NCI-H510A (cell line): Measurements from ENCODE around the gene CHAF1A.

ENCODE experiments used
- DNase-seq: peaks from one replicate; lab custom pipeline; 2025; lab: John Stamatoyannopoulos, UW

Gene CHAF1A

GRCh38 chr19:4456476-4456842 lies 54.0 kb downstream of the CHAF1A start:
- DNase-seq, result peak; percentile 20

- peak; percentile 71 for DNase-seq
These were observed 54.6 kb downstream of the CHAF1A start for GRCh38 chr19:4456843-4457653.

GRCh38 chr19:4457654-4458395 lies 55.4 kb downstream of the CHAF1A start, which contains the start of gene UBXN6:
TSS of gene UBXN6 (minus strand) at chr19:4457794. CDS start at chr19:4457697, 97 bp downstream.
- DNase-seq, result peak; percentile 99

GRCh38 chr19:4464815-4465581 lies 62.6 kb downstream of the CHAF1A start:
- DNase-seq, result no peak

GRCh38 chr19:4467835-4468234 lies 65.4 kb downstream of the CHAF1A start:
- DNase-seq, result no peak

- DNase-seq, result peak; percentile 100
These were observed 69.1 kb downstream of the CHAF1A start for GRCh38 chr19:4471403-4472173.

- DNase-seq, result no peak
These were observed 69.9 kb downstream of the CHAF1A start, which contains the start of gene HDGFL2 for GRCh38 chr19:4472174-4472974. TSS of gene HDGFL2 (plus strand) at chr19:4472297. CDS start at chr19:4472351, 54 bp downstream.

GRCh38 chr19:4473011-4473762 lies 70.7 kb downstream of the CHAF1A start:
- no peak for DNase-seq

- no peak for DNase-seq
These were observed 71.5 kb downstream of the CHAF1A start for GRCh38 chr19:4473763-4474513.

GRCh38 chr19:4474514-4475022 lies 72.1 kb downstream of the CHAF1A start:
- DNase-seq, result peak; percentile 75

- DNase-seq, result no peak
These were observed 74.8 kb downstream of the CHAF1A start for GRCh38 chr19:4477034-4477801.

GRCh38 chr19:4482721-4483364 lies 80.4 kb downstream of the CHAF1A start:
- DNase-seq, result no peak

GRCh38 chr19:4483385-4483784 lies 80.9 kb downstream of the CHAF1A start:
- no peak for DNase-seq

- DNase-seq, result no peak
These were observed 85.1 kb downstream of the CHAF1A start for GRCh38 chr19:4487572-4487971.

GRCh38 chr19:4488496-4488895 lies 86.1 kb downstream of the CHAF1A start:
- no peak for DNase-seq

- no peak for DNase-seq
These were observed 89.0 kb downstream of the CHAF1A start for GRCh38 chr19:4491446-4491845.

GRCh38 chr19:4492337-4493103 lies 90.1 kb downstream of the CHAF1A start:
- no peak for DNase-seq
